RPMI8226 (cell line): ENCODE results near the gene SLC20A1.

Source experiments
- DNase-seq: peaks from one replicate; pipeline ENCODE4 v3.0.0-alpha.2; 2015

Gene SLC20A1

GRCh38 chr2:112625474-112626114, 20.1 kb upstream of the SLC20A1 start:
- DNase-seq: no peak

- peak; percentile 65 for DNase-seq
Measured at GRCh38 chr2:112626604-112627059, 19.1 kb upstream of the SLC20A1 start.

DNA sequence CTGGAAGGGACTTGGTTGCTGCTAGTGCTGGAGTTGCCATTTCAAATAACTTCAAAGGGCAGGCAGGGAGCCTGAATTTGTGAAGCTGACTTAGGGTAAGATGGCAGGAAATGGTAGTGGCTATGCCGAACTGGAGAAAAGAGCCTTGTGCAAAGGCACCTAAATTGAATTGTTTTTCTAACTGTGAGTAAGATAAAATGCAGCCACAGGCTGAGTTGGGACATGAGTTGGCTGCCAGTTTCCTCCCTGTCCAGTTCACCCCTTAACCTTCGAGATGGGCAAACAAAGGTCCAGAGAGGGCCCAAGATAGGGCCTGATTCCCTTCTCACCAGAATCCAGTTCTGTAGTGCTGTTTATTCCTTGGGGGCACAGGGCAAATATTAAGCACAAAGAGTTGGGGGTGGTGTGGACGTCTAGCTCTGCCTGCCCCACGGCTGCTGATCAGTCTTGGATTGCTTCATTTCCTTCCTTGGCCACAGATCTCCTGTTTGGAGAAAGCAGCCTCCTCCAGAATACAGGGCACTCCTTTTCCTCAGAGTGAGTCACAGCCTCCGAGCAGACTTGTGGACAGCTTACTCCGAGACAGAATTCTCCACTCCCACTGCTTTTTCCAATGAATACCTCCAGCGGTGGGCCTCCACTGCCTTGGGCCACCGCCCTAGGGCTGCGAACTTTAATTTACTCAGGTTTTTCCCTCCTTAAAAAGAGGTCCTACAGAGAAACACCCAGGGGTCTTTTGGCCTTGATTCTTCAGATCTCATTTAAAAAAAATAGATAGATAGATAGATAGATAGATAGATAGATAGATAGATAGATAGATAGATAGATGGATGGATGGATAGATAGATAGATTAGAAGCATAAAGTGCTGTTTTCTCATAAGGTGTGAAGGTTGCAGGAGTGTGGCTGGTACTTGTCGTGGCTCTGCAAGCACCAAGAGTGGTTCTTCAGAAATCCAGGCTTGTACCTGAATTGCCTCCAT, 18.4 kb upstream of the SLC20A1 start:
- no peak for DNase-seq

GRCh38 chr2:112629224-112629623, 16.5 kb upstream of the SLC20A1 start:
- no peak for DNase-seq

DNA sequence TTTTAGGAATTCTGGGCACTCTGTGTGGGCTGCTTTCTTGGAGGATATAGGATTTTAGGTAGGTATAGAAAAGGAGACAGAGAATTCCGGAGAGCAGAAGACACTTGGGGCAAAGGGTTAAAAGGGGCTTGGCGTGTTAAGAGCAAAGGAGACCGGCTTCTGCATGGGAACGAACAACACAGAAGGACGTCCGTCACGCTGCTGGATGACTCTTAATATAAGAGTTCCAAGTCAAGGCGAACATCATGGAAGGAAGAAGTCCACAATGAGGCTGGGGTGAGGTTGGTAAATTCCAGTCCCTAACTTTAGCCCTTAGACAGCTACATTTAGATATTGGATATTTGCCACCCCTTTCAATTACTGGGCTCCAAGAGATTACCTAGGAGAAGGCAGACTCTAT, 15.9 kb upstream of the SLC20A1 start:
- no peak for DNase-seq

DNA sequence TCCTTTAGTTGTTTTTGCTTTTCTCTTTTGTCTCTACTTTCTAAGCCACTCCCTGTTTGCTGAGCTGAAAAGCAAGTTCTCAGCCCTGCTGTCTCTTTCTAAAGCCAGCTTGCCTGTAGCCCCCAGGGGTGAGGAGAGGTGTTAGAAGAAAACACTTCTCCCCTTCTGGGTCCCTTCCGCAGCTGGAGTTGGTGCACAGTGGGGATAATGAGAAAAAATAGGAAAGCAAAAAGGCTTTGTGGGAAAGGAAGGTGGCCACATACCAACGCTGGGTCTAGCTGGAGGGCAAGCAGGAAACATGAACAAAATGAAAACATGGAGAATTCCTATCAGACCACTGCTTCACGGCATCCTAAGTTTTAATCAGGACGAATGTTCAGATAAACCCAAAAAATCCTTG, 15.5 kb upstream of the SLC20A1 start:
- DNase-seq: no peak

GRCh38 chr2:112633708-112634107, 12.0 kb upstream of the SLC20A1 start:
- no peak for DNase-seq

- no peak for DNase-seq
Measured at GRCh38 chr2:112634153-112634873, 11.4 kb upstream of the SLC20A1 start.

- no peak for DNase-seq
Measured at GRCh38 chr2:112634874-112635157, 10.9 kb upstream of the SLC20A1 start.

DNA sequence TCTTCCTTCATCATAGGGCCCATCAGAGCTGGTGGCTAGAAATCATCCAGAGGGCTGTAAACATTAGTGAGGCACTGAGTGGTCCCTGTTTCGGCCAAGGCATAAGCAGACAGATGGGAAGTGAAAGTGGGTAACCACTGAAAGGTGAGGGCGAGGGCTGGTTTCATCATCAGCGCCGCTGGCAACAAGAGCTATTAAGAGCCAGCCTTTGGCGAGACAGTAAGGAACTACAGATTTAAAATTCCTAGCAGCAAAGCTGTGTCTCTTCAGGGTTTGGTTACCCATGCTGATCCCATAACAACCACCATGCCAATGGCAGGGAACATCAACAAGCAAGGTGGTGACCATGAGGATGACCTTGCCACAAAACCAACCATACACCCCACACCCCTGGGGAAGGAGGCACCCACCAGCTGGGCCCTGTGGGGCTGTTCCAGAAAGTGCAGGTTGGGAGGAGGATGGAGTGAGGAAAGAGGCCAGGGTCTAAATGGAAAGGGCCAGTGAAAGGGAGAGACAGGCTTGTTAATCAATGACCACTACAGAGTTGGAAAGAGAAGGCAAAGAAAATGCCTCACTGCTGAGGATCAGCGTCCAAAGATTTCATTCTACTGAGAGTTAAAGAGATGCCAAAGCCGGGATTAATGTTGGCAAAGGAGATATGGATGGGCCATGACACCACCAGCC, 9.0 kb upstream of the SLC20A1 start:
- peak; percentile 76 for DNase-seq

DNA sequence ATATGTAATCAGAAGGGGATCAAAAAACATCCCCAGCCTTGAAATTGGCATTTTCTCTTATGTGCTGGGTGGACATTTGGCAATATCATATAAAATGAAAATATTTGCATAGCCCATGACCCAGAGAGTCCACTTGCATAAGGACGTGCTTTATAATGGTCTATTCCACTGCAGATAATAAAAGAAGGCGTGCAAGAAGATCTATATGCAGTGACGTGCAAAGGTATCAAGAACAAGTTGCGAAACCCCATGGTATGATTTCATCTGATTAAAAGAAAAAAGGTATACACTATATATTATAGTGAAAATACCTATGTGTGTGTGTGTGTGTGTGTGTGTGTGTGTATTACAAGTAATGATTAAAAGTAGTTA, 8.5 kb upstream of the SLC20A1 start:
- DNase-seq: no peak

DNA sequence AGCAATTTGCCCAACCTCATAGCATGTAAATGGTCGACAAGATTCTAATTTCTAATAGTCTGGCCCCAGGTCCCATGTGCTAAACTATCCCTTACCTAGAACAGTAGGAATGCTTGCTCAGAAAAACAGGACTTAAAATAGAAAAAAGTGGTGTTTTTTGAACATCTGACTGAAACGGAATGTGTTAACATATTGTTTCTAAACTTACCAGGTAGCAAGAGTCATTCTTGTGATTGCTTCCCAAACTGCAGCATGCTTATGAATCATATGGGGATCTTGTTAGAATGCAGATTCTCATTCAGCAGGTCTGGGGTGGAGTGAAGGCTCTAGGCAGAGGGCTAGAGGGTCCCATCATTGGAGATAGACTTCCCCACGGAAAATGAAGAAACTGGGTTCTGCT, 5.8 kb upstream of the SLC20A1 start:
- no peak for DNase-seq

DNA sequence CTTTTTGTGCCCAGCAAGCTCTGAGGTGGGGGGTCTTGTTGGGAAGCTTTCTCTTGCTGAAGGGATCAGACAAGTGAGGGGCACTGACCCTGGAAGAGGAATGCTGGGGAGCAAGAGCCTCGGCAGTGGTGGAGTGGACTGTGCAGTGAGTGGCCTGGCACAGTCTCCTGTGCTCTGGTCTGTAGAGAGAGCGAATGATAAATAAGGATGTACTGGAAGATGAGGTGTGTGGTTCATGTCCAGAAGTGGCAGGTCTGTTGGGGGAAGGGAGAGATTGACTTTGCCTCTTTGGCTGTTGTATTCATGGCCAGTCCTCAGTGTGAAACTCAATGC, 5.3 kb upstream of the SLC20A1 start:
- no peak for DNase-seq

DNA sequence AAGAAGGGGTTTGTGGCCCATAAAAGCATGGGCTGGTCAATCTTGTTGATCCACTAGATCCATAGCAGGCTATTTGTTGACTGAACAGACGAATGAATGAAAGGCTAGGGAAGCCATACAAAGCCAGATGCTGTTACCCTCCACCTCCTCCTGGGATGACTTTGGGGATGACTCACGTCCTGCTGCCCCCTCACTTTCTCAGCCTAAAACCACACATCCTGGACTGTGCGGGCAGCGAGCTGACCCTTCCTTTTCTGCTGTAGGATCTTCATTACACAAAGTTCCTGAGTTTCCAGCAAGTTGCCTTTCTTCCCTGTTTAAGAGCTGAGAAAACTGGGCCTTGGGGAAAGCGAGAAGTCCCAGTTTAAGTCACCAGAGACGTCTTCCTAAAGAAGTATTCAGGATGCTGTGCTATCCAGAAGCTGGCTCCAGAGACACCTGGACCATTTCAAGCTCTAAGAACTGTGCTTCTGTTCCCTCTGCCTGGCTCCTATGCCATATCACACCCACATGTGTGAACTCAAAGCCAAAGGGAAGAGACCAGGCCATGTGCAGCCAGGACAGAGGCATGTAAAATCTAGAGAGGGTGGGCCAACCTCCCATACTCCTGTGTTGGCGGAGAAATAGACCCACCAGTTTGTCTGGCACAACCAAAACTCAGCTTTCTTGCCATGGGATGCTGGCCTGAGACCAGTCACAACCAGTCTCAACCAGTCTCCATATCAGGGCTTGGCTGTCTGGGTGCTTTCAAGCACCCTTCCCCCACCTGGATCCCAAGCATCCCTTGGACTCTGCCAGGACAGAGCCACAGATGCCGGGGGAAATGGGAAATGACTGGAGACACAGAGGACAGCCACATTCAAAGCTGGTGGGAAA, 4.7 kb upstream of the SLC20A1 start:
- DNase-seq: no peak

DNA sequence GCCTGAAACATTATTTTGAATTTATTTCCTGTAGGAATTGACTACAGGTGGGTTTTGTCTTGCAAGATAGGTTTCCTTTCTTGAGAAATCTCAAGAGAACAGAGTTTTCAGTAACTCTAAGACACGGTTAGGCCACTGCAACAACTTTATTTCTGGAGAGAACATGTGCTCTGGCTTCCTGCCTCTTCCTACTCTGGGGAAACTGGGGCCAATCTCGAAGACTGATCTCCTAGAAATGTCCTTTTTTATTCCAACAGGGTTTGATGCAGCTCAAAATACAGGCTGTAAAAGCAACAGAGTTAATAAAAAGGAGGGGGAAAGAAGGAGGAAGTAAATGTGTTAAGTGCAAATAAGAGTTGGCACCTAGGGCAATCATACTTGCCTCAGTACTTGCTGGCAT, 4.0 kb upstream of the SLC20A1 start:
- no peak for DNase-seq

GRCh38 chr2:112642561-112642960, 3.2 kb upstream of the SLC20A1 start:
- DNase-seq: no peak

DNA sequence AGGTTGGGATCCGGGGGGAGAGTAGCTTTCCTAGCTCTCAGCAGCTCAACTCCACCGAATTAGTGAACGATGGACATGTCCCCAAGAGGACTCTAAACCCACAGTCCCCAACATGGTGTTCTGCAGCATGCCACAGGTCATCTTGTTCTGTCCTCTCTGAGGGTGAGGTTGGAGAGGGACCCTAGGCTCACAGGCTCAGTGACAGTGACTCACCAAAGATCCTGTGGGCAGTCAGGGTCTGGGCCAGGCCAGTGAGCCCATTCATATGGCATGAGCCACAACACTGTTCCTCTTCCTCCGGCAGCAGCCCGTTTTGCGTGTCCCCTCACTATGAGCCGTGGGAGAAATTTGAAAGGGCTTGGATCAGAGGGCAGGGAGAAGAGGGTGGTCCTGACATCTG, 2.8 kb upstream of the SLC20A1 start:
- DNase-seq: no peak

DNA sequence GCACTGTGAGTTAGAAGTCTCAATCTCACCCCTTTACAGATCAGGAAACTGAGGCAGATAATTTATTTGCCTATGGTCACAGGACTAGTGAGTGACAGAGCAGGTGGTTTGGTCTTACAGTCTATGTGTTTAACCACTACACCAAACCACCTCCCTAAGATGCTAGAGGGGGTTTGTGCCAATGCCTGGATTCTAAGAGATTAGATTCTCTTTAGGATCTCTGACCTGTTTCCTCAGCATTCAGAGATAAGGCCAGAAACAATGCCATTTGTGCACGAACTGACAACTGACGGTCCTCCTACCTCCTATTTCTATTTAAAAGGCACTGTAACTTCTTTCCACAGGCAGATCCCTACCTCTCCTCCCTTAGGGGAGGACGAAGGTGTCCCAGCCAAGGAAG, 2.3 kb upstream of the SLC20A1 start:
- DNase-seq: no peak

GRCh38 chr2:112644155-112644932, 1.4 kb upstream of the SLC20A1 start:
- DNase-seq: no peak

GRCh38 chr2:112644933-112645309, 818 bp upstream of the SLC20A1 start:
- no peak for DNase-seq

DNA sequence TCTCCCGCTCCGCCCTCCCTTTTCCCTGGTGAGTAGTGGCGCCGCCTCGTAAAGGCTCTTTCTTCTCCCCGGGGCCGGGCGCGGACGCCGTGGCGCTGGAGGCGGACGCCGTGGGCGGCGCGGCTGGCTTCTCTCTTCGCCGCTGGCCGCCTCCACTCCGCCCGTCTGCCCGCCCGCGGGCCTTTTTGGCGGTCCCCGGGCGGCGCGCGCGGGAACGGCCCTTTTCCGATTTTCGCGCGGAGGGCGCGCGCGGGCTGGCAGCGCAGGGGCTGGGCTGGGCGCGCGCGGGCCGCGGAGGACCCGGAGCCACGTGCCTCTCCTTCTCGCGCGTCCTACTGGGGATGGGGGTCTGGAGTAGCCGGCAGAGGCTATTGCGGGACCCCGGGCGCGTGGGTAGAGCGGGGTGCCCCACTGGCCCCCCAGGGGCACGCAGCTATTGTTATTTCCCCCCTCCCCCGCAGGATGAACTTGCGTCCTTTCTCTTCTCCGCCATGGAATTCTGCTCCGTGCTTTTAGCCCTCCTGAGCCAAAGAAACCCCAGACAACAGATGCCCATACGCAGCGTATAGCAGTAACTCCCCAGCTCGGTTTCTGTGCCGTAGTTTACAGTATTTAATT, 472 bp downstream of the SLC20A1 start:
- peak; percentile 66 for DNase-seq
